SKM-1 (cell line): Measurements from ENCODE around the gene HCN2.

Source experiments
- DNase-seq: peaks from one replicate; lab custom pipeline; 2025; ENCODE audit not compliant: unreplicated experiment; lab: John Stamatoyannopoulos, UW

HCN2 gene

DNA sequence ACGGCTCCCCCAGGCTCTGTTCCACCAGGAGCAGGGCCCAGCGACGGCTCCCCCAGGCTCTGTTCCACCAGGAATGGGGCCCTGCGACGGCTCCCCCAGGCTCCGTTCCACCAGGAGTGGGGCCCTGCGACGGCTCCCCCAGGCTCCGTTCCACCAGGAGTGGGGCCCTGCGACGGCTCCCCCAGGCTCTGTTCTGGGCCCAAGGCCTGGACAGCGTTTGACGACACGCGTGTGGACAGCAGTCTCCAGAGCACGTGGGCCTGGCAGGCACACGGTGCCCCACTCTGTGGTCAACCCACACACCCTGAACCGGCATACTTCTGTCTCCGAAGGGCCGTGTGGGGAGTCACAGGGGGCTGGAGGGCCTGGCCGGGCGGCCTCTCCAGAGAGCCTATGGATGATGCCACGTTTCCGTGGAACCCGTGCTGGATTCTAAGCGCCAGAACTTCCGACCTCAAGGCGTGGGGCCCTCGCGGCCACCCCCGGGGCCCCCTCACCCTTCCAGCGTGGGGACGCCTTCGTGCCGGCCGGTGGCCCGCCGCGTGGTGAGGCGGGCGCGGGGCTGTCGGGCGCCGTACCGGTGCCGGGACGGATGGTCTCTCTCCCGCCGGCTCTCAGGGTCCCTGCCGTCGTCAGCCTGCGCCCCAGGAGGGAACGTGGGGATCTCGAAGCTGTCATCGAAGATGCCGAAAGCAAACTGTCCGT is 61.6 kb downstream of the HCN2 start:
- no peak for DNase-seq

DNA sequence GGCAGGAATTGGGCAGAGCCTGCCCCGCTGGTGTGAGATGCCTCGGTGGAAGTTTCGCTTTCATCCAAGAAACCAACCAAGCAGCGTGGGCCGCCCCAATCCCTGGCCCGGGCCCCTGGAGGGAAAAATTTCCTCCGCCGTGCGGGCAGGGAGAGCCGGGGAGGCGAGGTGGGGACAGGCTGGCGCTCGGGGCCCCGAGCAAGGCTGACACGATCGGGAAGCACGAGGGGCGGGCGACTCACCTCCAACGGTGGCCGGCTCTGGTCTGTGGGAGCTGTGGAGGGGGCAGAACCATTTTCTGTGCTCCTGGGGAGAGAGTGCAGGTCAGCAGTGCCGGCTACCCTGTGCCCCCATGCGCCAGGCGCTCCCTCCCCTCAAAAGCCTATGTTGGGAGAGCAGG is 62.3 kb downstream of the HCN2 start:
- no peak for DNase-seq

DNA sequence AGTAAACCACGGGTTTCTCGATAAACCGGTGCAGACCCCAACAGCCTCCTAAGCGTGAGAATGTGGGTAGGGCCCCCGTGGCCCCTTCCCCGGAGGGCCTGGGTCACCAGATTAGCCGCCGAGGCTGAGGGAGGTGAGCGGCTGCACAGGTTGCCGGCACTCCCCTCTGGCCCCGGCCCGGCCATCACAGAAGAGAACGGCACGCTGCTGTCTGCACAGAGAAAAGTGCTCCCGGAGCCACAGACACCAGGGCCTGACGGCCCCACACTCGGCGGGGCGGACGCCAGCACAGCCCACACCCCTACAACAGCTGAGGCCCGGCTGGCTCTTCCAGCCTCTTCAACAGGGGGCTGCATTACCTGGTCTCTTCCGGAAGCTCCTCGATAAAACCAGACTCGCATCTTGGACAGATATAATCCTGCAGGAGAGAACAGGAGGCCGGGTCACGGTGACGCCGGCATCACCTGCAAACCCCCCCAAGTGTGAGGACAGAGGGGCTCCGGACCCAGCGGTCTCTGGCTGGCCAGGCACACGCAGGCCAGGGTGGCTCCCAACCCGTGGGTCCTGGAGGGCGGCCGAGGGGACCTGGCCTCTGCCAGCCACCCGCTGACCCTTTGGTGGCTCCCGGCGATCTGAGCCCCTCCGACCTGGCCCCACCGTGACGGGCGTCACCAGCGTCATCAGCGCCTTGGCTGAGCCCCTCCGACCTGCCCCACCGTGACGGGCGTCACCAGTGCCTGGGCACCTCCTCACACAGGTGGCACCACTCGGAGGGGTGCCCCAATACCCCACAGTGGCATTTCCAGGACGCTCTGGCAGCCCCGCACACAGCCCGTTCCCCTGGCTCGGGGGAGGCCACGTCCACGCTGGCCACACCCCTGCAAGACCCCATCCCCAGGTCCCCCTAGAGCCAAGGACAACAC is 63.0 kb downstream of the HCN2 start:
- no peak for DNase-seq

DNA sequence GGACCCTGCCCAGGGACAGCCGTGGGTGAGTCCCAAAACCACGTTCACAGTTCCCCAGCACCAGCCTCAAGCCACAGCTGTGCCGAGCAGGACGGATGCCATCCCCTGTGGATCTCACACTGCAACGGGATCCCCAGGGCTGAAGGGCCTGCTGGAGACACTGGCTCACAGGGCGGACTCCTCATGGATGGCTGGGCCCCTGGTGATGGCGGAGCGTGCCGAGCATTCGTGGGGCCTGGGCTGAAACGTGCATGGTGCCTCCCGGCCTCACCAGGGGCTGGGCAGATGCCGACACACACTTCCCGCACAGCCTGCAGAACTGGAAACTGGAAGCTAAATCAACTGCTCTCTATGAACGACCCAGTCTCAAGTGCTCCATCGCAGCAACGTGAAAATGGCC is 63.7 kb downstream of the HCN2 start:
- DNase-seq = no peak

DNA sequence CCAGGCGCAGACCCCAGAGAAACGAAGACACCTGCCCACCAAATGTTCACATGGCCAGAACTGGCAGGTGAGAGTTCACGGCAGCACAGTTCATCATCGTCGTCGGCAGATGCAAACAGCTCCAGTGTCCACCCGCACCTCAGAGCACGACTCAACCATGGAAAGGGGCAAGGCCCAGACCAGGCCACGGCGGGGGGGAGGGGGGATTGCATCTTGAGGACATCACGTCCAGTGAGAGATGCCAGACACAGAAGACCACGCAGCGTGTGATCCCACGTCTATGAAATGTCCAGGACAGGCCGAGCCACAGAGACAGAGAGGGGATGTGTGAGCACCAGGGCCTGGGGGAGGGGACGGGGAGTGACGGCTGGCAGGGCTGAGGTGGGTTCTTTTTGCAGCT is 66.0 kb downstream of the HCN2 start:
- no peak for DNase-seq

GRCh38 chr19:656751-657559 is 67.3 kb downstream of the HCN2 start:
- DNase-seq = no peak

DNA sequence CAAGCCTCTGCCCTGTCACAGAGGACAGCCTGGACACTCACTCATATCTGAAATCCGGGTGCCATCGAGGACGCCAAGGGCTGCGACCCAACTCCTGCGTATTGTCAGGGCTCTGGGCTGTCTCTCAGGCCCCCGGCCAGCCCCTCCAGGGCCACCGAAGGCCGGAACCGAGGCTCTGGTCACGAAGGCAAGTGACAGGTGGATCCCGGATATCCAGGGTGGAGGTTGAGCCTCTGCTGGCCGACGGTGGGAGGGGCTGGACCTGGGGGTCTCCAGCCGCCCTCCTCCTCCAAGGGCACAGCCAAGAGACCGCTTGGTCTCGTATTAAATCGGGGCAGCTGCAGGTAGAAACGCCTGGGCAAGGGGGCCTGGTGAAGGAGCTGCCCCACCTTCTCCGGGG is 67.9 kb downstream of the HCN2 start:
- DNase-seq = no peak

DNA sequence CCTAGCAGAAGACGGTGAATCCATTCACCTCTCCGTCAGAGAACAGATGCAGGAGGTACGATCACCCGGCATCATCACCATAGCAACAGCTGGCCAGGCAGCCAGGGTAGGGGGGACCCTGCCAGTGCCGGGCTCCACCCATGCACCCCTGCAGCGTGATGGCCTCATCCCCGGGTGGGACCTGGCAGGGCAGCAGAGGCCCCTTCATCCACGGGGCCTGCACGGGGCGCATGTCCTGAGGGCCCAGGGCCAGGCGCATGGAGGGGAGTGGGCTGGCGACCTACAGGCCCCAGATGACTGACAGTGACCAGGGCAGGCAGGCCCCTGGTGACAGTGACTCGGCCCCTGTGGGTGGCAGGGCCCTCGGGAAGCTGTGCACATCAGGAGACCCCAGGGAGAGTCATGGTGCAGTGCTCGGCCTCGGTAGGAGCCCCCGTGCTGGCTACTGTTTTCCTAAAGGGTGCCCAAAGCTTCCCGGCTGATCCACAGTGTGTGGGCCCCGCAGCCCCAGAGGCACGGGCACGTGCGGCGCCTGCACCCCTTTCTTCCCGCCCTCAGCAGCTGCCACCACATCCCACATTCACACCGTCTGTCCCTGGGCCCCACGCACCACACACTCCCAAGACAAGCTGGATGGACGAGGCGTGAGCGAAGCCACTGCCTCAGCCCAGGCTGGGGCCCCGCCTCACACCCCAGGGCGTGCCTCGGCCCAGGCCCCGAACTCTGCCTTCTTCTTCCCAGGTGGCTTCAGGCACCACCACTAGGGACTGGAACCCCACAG is 68.6 kb downstream of the HCN2 start:
- no peak for DNase-seq

- no peak for DNase-seq
Observed at GRCh38 chr19:658916-659839, 69.5 kb downstream of the HCN2 start.

- no peak for DNase-seq
Observed at GRCh38 chr19:660793-661426, 71.2 kb downstream of the HCN2 start.

DNA sequence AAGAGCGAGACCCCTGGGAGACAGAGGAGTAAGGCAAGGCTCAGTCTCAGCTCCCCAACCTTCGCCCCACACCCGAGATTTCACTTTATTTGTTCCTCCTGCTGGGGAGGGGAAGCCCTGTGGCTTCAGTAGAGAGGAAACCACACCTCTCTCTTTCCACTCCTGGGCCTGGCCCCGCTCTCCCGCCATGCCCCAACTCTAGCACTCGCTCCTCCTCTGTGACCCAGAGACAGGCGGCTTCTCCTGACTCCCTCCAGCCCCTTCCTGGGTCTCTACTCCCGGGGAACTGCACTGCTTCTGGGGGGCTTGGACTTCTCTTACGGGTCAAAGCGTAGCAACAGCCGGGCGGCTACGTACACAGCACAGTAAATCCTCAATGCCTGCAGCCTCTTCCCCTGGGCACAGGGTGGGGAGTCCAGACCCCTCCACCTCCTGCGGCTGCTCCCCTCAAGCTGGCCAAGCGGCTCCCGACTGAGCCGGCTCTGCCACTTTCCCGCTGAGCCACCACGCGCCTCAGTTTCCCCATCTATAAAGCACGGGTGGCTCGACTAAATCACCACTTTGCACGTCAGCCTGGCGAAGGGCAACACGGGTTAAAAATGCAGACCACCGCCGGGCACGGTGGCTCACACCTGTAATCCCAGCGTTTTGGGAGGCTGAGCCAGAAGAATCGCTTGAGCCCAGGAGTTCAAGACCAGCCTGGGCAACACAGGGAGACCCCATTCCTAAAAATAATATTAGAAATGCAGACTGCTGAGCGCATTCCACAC is 71.9 kb downstream of the HCN2 start:
- DNase-seq = no peak

DNA sequence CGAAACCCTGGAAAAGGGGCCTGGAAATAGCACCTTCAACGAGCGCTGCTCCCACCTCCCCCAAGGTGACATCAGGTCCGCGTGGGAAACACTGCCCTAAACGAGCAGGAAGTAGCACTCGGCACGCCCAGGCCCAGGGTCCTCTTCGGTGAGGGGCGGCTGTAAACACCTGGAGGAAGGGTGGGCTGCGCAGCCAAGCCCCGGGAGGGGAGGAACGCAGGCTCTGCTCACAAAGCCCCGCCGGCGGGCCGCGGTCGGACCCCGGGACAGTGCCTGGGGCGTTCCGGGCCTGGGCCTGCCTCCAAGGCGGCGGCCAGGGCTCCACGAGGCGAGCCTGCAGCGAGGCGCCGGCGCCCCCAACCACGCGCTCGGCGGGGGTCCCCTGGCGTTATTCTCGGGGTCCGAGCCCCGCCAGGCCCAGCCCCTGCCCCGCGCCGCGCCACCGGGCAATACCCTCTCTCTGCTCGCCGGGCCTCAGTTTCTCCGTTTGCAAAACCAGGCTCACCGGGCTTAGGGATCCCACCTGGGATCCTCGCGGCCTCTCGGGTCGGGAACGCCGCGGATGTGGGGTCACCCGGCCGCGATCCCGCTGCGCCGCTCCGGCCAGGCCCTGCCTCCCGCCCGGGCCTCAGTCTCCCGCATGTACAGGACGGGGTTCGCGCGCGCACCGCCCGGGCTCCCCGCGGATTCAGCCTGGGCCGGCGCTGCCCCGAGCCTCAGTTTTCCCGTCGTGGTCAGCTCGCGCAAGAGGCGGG is 72.7 kb downstream of the HCN2 start:
- no peak for DNase-seq

DNA sequence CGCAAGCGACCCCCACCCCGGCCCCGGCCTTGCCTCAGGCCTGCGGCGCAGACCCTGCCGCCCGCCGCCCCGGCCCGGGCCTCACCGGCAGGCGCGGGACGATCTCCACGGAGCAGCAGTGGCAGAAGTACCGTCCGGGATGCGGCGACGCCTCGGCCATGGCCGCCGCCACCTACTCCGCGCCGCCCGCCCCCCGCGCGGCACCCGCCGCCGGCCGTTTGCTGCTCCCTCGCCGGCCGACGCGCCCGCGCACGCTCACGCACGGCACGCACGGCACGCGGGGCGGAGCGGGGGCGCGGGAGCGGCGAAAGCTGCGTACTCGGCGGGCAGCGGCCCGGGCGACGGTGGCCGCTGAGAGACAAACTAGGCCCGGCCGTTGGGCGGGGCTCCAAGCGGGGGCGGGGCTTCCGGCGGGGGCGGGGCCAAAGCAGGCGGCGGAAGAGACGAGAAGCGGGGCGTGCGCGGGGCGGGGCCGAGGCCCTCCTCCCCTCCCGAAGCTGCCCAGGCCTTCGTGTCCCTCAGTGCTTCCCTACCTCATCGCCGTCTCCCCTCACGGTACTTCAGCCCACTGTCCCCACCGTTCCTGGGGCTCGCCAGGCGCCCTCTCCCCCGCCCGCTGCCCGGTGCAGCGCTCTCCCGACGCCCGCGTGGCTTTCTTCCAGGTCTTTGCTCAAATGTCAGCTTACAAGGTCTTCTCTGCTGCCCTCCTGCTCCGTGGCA is 73.4 kb downstream of the HCN2 start, which contains the start of gene RNF126:
Gene RNF126 (minus strand): TSS at position 253 of the 720 bp plus-strand sequence. CDS start 93 bp downstream, at position 160.
- peak; percentile 97 for DNase-seq

DNA sequence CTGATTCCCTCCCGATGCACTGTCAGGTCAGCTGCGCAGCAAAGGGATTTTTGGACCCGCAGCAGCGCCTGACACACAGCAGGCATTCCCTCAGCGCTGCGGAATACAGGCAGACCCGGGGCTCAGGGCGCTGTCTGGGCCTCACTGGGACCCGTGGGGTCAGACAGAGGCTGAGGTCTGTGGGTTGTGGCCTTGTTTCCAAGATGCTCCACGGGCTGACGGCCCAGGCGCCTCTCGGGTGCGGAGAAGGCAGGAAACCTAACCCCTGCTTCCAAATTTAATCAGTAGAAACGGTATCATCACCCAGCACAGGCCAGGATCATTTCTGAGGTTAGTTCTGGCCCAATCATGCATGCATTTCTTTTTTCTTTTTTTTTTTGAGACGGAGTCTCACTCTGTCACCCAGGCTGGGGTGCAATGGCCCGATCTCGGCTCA is 74.0 kb downstream of the HCN2 start:
- DNase-seq = no peak

GRCh38 chr19:664913-665443 is 75.3 kb downstream of the HCN2 start:
- DNase-seq = peak; percentile 56
